Tibial nerve (tissue), 4 donors: ENCODE data around the gene SDF2L1.
"Not testable (repeated sequence)": the region's sequence is repeated elsewhere in the genome, so short reads cannot be mapped to it uniquely, and the experiment has no call there.

Experiments used
- EP300 ChIP-seq, 2 donors: sonication (generic); formaldehyde crosslinking; IDR thresholded peaks; one replicate each; pipeline ENCODE4 v1.6.1; 2017; ENCODE audit warnings: antibody characterized with exemption in 2 of 2, mild to moderate bottlenecking in 1 of 2
- POLR2A ChIP-seq, 2 donors: fragments of 450-650 bp; IDR thresholded peaks; one replicate each; pipeline ENCODE4 v1.6.1; 2017; ENCODE audit warnings: antibody characterized with exemption in 2 of 2, mild to moderate bottlenecking in 2 of 2, moderate library complexity in 2 of 2
- TF ChIP-seq, protein P1 (sequence below), 5 experiments: fragments of 200-600 bp in 3 of 5; fragments of 450-650 bp in 2 of 5; sonication (generic) in 3 of 5; IDR thresholded peaks; one replicate each; pipeline ENCODE4 v1.5.1; 2016 to 2019; ENCODE audit warnings: antibody characterized with exemption in 5 of 5, mild to moderate bottlenecking in 3 of 5, moderate library complexity in 2 of 5

DNA sequence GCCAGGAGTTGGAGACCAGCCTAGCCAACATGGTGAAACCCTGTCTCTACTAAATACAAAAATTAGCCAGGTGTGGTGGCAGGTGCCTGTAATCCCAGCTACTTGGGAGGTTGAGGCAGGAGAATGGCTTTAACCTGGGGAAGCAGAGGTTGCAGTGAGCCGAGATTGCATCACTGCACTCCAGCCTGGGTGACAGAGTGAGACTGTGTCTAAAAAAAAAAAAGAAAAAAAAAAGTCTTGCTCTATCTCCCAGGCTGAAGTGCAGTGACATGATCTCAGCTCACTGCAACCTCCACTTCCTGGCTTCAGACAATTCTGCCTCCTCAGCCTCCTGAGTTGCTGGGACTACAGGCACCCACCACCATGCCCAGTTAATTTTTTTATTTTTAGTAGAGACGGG lies 4.7 kb upstream of the SDF2L1 start:
- TF ChIP-seq, protein P1, sequence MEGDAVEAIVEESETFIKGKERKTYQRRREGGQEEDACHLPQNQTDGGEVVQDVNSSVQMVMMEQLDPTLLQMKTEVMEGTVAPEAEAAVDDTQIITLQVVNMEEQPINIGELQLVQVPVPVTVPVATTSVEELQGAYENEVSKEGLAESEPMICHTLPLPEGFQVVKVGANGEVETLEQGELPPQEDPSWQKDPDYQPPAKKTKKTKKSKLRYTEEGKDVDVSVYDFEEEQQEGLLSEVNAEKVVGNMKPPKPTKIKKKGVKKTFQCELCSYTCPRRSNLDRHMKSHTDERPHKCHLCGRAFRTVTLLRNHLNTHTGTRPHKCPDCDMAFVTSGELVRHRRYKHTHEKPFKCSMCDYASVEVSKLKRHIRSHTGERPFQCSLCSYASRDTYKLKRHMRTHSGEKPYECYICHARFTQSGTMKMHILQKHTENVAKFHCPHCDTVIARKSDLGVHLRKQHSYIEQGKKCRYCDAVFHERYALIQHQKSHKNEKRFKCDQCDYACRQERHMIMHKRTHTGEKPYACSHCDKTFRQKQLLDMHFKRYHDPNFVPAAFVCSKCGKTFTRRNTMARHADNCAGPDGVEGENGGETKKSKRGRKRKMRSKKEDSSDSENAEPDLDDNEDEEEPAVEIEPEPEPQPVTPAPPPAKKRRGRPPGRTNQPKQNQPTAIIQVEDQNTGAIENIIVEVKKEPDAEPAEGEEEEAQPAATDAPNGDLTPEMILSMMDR (IDR thresholded peaks at IDR 0.05): not testable (repeated sequence)
- not testable (repeated sequence) for TF ChIP-seq EP300, POLR2A (IDR thresholded peaks at IDR 0.05)
